PFSK-1 (cell line): ENCODE results near the gene CRYZL1.

Experiments used
- FOXP2 ChIP-seq: optimal IDR thresholded peaks from 2 replicates; pipeline ENCODE3; 2011; ENCODE audit warnings: borderline replicate concordance, control low read depth, inconsistent platforms; ENCODE audit not compliant: insufficient read depth; ENCODE audit errors: extremely low read length, extremely low read depth
- POLR2AphosphoS5 ChIP-seq: IDR thresholded peaks from 2 replicates; pipeline ENCODE4 v1.6.1; 2012; ENCODE audit warnings: low read depth, mild to moderate bottlenecking, control low read depth, low read length, moderate library complexity
- SIN3A ChIP-seq: IDR thresholded peaks from 2 replicates; pipeline ENCODE4 v1.6.1; 2012; ENCODE audit warnings: mild to moderate bottlenecking, low read length, moderate library complexity, borderline replicate concordance; ENCODE audit not compliant: insufficient read depth
- TAF1 ChIP-seq: IDR thresholded peaks from 2 replicates; pipeline ENCODE4 v1.6.1; 2012; ENCODE audit warnings: low read length, control low read depth, borderline replicate concordance; ENCODE audit not compliant: insufficient read depth
- TF ChIP-seq, protein P1 (sequence below), 2 experiments: IDR thresholded peaks; 2 replicates each; pipeline versions ENCODE4 v1.6.1 to v1.8.0; 2011 to 2012; ENCODE audit warnings: low read depth in 2 of 2, low read length in 2 of 2, control low read depth in 1 of 2, inconsistent platforms in 1 of 2, mild to moderate bottlenecking in 1 of 2, moderate library complexity in 1 of 2; ENCODE audit not compliant: insufficient read depth in 1 of 2

- TF ChIP-seq POLR2AphosphoS5 = no peak
- TF ChIP-seq, protein P1, sequence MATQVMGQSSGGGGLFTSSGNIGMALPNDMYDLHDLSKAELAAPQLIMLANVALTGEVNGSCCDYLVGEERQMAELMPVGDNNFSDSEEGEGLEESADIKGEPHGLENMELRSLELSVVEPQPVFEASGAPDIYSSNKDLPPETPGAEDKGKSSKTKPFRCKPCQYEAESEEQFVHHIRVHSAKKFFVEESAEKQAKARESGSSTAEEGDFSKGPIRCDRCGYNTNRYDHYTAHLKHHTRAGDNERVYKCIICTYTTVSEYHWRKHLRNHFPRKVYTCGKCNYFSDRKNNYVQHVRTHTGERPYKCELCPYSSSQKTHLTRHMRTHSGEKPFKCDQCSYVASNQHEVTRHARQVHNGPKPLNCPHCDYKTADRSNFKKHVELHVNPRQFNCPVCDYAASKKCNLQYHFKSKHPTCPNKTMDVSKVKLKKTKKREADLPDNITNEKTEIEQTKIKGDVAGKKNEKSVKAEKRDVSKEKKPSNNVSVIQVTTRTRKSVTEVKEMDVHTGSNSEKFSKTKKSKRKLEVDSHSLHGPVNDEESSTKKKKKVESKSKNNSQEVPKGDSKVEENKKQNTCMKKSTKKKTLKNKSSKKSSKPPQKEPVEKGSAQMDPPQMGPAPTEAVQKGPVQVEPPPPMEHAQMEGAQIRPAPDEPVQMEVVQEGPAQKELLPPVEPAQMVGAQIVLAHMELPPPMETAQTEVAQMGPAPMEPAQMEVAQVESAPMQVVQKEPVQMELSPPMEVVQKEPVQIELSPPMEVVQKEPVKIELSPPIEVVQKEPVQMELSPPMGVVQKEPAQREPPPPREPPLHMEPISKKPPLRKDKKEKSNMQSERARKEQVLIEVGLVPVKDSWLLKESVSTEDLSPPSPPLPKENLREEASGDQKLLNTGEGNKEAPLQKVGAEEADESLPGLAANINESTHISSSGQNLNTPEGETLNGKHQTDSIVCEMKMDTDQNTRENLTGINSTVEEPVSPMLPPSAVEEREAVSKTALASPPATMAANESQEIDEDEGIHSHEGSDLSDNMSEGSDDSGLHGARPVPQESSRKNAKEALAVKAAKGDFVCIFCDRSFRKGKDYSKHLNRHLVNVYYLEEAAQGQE (IDR thresholded peaks at IDR 0.05; ENCODE audit: insufficient read depth in 1 of 2, low read depth in 2 of 2, low read length in 2 of 2) = no peak
- no peak for TF ChIP-seq TAF1
- TF ChIP-seq FOXP2 = no peak
- no peak for TF ChIP-seq SIN3A
Observed at GRCh38 chr21:33667636-33668035, 26.1 kb upstream of the CRYZL1 start.
